HG02840 (cell line): ENCODE results near the gene ACSL3.
A peak's percentile ranks its signal among the peaks of the same experiment; 100 is the strongest.
"Not testable (repeated sequence)": the region's sequence is repeated elsewhere in the genome, so short reads cannot be mapped to it uniquely, and the experiment has no call there.

Source experiments
- ATAC-seq: cut with Tn5 transposase; IDR thresholded peaks from one replicate; pipeline ENCODE4 v1.9.1; 2021; ENCODE audit warnings: mild to moderate bottlenecking, moderate library complexity, moderate number of reproducible peaks; ENCODE audit not compliant: unreplicated experiment, low FRiP score

ACSL3 gene

DNA sequence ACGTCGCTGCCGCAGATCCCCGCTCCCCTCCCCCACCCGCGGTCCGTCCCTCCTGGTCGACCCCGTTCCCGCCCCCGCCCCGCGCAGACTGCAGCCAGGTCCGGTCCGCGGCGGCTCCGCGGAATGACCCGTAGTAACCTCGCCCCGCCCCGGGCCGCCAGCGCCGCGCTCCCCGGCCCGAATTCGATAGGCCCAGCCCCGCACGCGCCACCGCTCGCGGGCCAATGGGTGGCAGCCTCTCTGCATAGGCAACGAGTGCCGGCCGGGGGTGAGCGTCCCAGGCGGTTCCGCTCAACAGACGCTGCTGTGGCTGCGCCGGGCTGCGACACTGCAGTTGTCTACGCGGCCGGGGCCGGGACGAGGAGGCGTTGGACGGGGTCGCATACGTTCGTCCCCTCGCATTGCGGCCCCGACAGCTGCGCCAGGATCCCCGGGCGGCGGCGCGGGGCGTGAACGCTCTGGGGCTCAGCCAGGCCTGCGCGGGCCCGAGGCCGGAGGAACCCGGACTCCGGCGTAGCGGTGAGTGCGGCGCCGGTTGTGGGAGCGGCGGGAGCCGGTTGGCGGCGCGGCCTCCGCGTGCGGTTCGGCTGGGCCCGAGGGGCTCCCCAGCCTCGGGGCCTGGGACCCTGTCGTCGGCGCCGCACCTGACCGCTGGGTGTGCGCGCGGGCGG, at the start of gene ACSL3:
TSS of gene ACSL3 (plus strand) at position 297 of the 671 bp plus-strand sequence. CDS start 47,737 bp downstream, outside the sequence.
- peak; percentile 99 for ATAC-seq

GRCh38 chr2:222811828-222812227, 49.0 kb upstream of the ACSL3 start:
- no peak for ATAC-seq

GRCh38 chr2:222813177-222813843, 47.5 kb upstream of the ACSL3 start:
- ATAC-seq = peak; percentile 88

DNA sequence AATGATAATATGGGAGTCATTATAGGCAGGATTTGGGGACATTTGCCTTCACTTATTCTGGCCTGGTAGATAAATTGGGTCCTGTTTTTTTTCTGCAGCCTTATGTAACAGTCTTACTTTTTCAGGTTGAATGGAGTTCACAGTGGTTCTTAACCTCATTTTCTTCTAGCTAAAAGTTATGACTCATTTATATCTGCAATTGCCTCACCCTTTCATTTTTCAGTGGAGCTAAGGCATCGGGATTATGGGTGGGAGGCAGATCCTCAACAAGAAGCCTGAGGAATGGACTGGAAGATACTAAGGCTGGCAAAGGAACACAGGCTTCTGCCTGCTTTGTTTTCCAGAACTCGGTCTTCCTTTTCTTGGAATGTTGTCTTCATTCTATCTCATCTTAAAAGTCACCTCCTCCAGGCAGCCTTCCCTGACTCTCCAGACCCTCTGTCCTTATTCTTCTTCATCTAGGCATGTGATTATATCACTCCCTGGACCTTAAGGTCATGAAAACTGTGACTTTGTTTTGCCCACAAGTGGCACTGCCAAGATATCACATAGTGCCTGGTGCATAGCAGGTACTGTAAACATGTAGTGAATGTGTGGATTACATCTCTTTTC, 41.0 kb upstream of the ACSL3 start:
- no peak for ATAC-seq

DNA sequence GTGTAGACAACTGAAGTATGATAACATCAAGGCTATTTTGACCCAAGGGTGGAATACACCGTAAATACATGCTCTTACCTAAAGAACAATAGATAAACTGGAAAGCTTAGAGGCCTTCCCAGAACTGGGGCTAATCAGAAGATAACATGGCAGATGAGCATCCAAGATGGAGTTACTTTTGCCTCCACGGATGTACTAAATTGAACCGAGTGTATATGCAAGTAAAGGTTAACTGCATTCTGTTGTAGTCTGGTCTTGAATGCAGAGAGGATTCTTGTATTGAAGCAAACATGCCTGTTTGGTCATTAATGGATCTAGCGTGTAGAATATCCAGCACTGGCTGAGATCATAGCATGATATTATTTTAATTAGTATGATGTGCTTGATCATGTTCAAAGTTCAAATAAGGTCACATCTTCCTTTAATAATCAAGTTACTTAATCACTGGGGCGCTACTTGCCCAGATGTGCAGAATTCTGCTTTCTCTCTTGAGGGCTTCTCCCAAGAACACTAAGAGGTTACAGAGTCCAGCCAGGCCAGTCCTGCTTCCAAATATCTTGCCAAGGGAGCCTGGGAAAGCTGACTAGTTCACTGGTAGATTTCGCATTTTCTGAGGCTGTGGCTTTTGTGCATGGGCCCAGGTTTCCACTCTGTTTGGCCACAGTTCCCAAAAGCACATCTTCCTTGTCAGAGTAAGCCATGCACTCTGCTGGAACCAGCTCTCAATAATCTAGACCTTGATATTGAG, 37.5 kb upstream of the ACSL3 start:
- ATAC-seq = no peak

DNA sequence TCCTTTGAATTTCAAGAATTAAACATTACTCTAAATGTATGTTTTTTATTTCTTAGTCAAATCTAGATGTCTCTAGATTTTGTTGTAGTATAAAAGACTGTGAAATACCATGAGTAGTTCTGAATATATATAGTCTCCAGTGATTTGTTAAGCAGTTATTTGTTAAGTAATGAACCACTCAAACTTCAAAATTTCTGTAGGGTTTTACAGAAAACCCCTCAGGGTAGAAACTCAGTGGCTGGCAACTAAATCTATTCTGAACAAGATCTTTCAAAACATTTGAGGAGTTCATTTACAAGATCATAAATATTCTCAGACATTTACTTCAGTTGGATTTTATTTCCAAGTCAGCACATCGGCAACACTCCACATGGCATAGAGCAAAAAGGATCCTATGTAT, 35.8 kb upstream of the ACSL3 start:
- ATAC-seq = no peak

- ATAC-seq = no peak
Measured at GRCh38 chr2:222827417-222827816, 33.4 kb upstream of the ACSL3 start.

GRCh38 chr2:222828572-222828971, 32.3 kb upstream of the ACSL3 start:
- ATAC-seq = no peak

DNA sequence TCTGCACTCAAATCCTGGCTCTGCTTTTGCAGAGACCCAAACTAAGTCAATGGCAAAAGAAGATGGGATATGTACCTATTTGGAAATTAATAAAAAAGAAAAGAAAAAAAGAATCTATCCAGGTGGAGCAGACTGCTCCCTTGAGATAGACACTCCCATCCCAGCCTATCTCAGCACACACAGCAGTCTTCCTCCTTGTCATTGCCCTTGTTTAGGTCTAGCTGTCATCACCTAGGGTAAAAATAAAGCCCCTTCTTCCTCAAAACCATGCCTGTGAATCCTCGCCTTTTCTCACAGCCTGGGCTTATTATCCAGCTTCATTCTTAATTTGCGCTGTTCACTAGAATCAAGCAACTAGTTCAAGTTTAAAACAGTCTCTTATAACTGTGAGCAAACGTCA, 30.7 kb upstream of the ACSL3 start:
- no peak for ATAC-seq

GRCh38 chr2:222833410-222833809, 27.4 kb upstream of the ACSL3 start:
- no peak for ATAC-seq

DNA sequence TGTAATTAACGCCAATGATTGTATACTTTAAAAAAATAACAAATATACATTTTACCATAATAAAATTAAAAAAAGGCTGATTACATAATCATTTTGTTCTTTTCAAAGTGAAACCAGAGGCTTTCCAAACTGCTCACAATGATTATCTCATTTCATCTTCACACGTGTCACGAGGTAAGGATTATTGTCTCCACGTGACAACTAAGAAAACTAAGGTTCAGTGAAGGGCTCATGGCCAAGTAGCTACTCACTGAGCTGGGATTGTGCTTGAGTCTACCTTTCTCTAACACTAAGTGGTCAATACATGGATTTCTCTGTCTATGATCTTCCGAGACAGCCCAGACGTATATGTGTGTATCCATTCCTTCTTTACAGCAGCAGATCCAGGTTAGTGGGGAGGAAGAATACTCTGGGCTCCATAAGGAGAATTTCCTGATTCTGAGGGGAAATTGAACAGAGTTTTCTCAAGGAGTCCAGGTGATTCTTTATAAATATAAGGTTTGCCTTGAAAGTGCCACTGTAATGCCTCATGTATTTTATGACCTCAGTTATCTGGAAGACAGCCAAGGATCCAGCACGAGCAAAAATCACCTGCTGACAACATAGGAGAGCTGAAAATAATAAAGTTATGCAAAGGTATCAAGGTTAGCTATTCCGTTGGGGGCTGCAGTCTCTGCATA, 25.6 kb upstream of the ACSL3 start:
- ATAC-seq = no peak

DNA sequence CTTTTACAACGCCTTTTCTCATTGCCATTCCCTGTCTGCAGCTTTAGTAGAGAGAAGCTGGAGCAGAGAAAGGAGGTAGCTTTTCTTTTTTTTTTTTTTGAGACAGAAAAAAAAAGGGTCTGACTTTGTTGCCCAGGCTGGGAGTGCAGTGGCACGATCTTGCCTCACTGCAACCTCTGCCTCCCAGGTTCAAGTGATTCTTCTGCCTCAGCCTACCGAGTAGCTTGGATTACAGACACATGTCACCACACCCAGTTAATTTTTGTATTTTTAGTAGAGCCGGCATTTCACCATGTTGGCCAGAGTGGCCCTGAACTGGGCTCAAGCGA, 25.0 kb upstream of the ACSL3 start:
- ATAC-seq = no peak

GRCh38 chr2:222837643-222838056, 23.2 kb upstream of the ACSL3 start:
- no peak for ATAC-seq

- ATAC-seq = no peak
Measured at GRCh38 chr2:222840060-222840802, 20.6 kb upstream of the ACSL3 start.

GRCh38 chr2:222842491-222843174, 18.2 kb upstream of the ACSL3 start:
- ATAC-seq = no peak

DNA sequence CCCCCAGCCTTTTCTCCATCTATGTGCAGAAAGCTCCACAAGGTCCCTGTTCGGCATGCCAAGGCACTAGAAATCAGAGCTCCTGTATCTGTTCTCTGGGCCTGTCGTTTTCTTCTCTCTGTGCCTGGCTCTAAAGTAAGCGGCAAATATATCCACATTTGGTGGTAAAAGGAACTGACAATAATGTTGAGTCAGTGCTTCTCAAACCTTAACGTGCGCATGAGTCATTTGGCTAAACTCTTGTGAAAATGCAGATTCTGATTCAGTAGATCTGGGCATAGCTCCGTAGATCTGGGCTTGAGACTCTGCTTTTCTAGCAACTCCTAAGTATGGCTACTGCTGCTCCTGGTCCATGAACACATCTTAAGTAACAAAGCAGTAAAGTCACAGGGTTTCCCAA, 16.5 kb upstream of the ACSL3 start:
- no peak for ATAC-seq

- ATAC-seq = not testable (repeated sequence)
Measured at GRCh38 chr2:222845314-222845713, 15.5 kb upstream of the ACSL3 start.

DNA sequence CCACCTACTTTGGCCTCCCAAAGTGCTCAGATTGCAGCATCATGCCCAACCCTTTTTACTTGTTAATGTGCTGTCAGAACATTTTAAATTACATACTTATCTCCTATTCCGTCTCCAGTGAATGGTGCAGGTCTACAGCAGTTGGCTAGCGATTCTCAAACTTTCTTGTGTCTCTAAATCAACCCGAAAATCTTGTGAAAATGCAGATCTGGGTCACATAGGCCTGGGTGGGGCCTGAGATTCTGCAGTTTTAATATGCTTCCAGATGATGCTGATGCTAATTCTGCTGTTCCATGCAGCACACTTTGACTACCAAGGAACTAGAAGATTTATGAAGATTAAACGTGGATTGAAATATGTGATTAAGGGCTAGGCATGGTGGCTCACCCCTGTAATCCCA, 14.8 kb upstream of the ACSL3 start:
- no peak for ATAC-seq

DNA sequence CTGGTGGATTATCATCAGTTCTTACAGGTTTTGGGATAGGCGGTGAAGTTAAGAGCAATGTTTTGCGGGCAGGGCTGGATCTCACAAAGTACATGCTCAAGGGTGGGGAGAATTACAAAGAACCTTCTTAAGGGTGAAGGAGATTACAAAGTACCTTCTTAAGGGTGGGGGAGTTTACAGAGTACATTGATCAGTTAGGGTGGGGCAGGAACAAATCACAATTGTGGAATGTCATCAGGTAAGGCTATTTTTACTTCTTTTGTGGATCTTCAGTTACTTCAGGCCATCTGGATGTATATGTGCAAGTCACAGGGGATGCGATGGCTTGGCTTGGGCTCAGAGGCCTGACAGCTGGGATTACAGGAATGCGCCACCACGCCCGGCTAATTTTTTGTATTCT, 12.8 kb upstream of the ACSL3 start:
- ATAC-seq = not testable (repeated sequence)
